ENCODE results near the gene FUT6. TPM values are rescaled to one million over a fixed set of nuclear protein-coding genes. Genes with fewer than 3 reads are reported as not detected.
"Not testable (repeated sequence)": the region's sequence is repeated elsewhere in the genome, so short reads cannot be mapped to it uniquely, and the experiment has no call there.

The FUT6 gene
- total and polyA plus RNA-seq, 2 donors from 2014 or later = 13.0 to 58.4 TPM

DNA sequence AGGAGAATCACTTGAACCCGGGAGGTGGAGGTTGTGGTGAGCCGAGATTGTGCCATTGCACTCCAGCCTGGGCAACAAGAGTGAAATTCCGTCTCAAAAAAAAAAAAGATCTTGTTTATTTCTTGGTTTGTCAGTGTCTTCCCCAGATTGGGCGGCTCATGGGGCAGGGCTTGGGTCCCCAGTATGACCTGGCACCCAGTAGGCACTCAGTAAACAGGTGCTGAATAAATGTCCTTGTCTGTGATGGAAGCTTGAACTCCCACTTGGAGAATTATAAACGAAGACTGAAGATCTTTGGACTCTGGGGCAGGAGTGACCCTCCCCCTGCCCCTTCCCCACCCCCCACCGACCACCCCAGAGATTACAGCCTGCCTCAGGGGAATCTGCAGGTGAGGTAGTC lies 40.7 kb upstream of the FUT6 start:
- peaks cover 0 to 9% (median 7%) of the 10 kb centered on the region in 3 donors for H3K4me1 ChIP-seq (ENCODE audit: control insufficient read depth in 2 of 3, insufficient read depth in 2 of 3, low read depth in 1 of 3, low read length in 3 of 3)
- H3K36me3 ChIP-seq (ENCODE audit: control insufficient read depth in 2 of 3, insufficient read depth in 3 of 3, low read length in 3 of 3) = no peaks in the 10 kb centered on the region
- no peak overlapping the region for H3K4me3 ChIP-seq (ENCODE audit: low read length in 3 of 3)
- FAIRE-seq (no peak), DNase-seq (no peak)
- no peaks in the 10 kb centered on the region for H3K27me3 ChIP-seq (ENCODE audit: control insufficient read depth, insufficient read depth, low read length)
- intact Hi-C loops (cut with DNase I) = no loop called here
- TF ChIP-seq, protein P1, sequence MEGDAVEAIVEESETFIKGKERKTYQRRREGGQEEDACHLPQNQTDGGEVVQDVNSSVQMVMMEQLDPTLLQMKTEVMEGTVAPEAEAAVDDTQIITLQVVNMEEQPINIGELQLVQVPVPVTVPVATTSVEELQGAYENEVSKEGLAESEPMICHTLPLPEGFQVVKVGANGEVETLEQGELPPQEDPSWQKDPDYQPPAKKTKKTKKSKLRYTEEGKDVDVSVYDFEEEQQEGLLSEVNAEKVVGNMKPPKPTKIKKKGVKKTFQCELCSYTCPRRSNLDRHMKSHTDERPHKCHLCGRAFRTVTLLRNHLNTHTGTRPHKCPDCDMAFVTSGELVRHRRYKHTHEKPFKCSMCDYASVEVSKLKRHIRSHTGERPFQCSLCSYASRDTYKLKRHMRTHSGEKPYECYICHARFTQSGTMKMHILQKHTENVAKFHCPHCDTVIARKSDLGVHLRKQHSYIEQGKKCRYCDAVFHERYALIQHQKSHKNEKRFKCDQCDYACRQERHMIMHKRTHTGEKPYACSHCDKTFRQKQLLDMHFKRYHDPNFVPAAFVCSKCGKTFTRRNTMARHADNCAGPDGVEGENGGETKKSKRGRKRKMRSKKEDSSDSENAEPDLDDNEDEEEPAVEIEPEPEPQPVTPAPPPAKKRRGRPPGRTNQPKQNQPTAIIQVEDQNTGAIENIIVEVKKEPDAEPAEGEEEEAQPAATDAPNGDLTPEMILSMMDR (IDR thresholded peaks at IDR 0.05; ENCODE audit: borderline replicate concordance, extremely low read depth, insufficient read depth) = no peak
- peak overlapping the region in 1 of 2 donors; percentile 22 for H3K27ac ChIP-seq (ENCODE audit: low read depth in 2 of 2, low read length in 2 of 2)
- H3K9me3 ChIP-seq (ENCODE audit: control insufficient read depth in 2 of 3, insufficient read depth in 1 of 3, low read length in 3 of 3) = no peaks in the 10 kb centered on the region
- H3K9ac ChIP-seq (ENCODE audit: low read length in 3 of 3) = no peak overlapping the region

DNA sequence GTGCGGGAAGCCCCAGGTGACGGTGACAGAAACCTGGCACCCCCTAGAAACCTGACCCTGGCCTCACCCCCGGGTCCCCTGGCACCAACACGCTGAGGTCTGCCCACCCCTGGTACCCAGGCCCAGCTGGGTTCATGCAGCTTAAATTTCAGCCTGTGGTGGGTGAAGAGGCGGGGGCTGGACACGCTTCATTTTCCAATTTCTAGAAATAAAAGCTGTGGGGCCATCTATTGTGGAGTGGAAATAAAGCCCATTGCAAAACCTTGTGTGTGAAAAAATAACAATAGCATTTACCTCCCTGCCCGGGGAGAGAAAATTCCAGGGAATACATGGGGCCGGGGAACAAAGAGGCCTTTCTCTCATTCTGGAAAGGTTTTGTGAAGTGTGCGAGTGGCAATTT lies 38.4 kb upstream of the FUT6 start:
- Histone ChIP-seq H3K27ac (ENCODE audit: low read depth in 2 of 2, low read length in 2 of 2) (no peak overlapping the region), H3K27me3 (ENCODE audit: control insufficient read depth, insufficient read depth, low read length) (no peaks in the 10 kb centered on the region), H3K4me1 (ENCODE audit: control insufficient read depth in 2 of 3, insufficient read depth in 2 of 3, low read depth in 1 of 3, low read length in 3 of 3) (peaks cover 0 to 15% (median 7%) of the 10 kb centered on the region in 3 donors), H3K36me3 (ENCODE audit: control insufficient read depth in 2 of 3, insufficient read depth in 3 of 3, low read length in 3 of 3) (no peaks in the 10 kb centered on the region), H3K9ac (ENCODE audit: low read length in 3 of 3) (no peak overlapping the region), H3K4me3 (ENCODE audit: low read length in 3 of 3) (no peak overlapping the region), H3K9me3 (ENCODE audit: control insufficient read depth in 2 of 3, insufficient read depth in 1 of 3, low read length in 3 of 3) (no peaks in the 10 kb centered on the region)
- peak in 2 of 5 donors; percentile 37 to 50 for DNase-seq
- FAIRE-seq = no peak
- TF ChIP-seq, protein P1 (IDR thresholded peaks at IDR 0.05; ENCODE audit: borderline replicate concordance, extremely low read depth, insufficient read depth) = no peak
- intact Hi-C loops (cut with DNase I) = no loop called here

- FAIRE-seq (no peak), DNase-seq (no peak)
- no peaks in the 10 kb centered on the region for H3K36me3 ChIP-seq (ENCODE audit: control insufficient read depth in 2 of 3, insufficient read depth in 3 of 3, low read length in 3 of 3)
- H3K9ac ChIP-seq (ENCODE audit: low read length in 3 of 3) = no peak overlapping the region
- intact Hi-C loops (cut with DNase I) = no loop called here
- H3K9me3 ChIP-seq (ENCODE audit: control insufficient read depth in 2 of 3, insufficient read depth in 1 of 3, low read length in 3 of 3) = no peaks in the 10 kb centered on the region
- H3K27ac ChIP-seq (ENCODE audit: low read depth in 2 of 2, low read length in 2 of 2) = no peak overlapping the region
- H3K4me1 ChIP-seq (ENCODE audit: control insufficient read depth in 2 of 3, insufficient read depth in 2 of 3, low read depth in 1 of 3, low read length in 3 of 3) = peaks cover 0 to 15% (median 7%) of the 10 kb centered on the region in 3 donors
- TF ChIP-seq, protein P1 (IDR thresholded peaks at IDR 0.05; ENCODE audit: borderline replicate concordance, extremely low read depth, insufficient read depth) = no peak
- no peaks in the 10 kb centered on the region for H3K27me3 ChIP-seq (ENCODE audit: control insufficient read depth, insufficient read depth, low read length)
- no peak overlapping the region for H3K4me3 ChIP-seq (ENCODE audit: low read length in 3 of 3)
These were observed 37.9 kb upstream of the FUT6 start for GRCh38 chr19:5877427-5877826.

GRCh38 chr19:5874496-5874895 lies 35.0 kb upstream of the FUT6 start:
- intact Hi-C loops (cut with DNase I); H3K27me3 ChIP-seq (ENCODE audit: control insufficient read depth, insufficient read depth, low read length); H3K9ac ChIP-seq (ENCODE audit: low read length in 3 of 3); H3K4me3 ChIP-seq (ENCODE audit: low read length in 3 of 3); H3K36me3 ChIP-seq (ENCODE audit: control insufficient read depth in 2 of 3, insufficient read depth in 3 of 3, low read length in 3 of 3); FAIRE-seq; DNase-seq; H3K9me3 ChIP-seq (ENCODE audit: control insufficient read depth in 2 of 3, insufficient read depth in 1 of 3, low read length in 3 of 3): not testable (repeated sequence)
- peak overlapping the region; percentile 8 to 32 for H3K27ac ChIP-seq (ENCODE audit: low read depth in 2 of 2, low read length in 2 of 2)
- H3K4me1 ChIP-seq (ENCODE audit: control insufficient read depth in 2 of 3, insufficient read depth in 2 of 3, low read depth in 1 of 3, low read length in 3 of 3) = peaks cover 0 to 10% (median 3%) of the 10 kb centered on the region in 3 donors
